ENCODE measurements around the gene SIGLEC14.
"Not testable (repeated sequence)": the region's sequence is repeated elsewhere in the genome, so short reads cannot be mapped to it uniquely, and the experiment has no call there.

The SIGLEC14 gene, protein sequence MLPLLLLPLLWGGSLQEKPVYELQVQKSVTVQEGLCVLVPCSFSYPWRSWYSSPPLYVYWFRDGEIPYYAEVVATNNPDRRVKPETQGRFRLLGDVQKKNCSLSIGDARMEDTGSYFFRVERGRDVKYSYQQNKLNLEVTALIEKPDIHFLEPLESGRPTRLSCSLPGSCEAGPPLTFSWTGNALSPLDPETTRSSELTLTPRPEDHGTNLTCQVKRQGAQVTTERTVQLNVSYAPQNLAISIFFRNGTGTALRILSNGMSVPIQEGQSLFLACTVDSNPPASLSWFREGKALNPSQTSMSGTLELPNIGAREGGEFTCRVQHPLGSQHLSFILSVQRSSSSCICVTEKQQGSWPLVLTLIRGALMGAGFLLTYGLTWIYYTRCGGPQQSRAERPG

DNA sequence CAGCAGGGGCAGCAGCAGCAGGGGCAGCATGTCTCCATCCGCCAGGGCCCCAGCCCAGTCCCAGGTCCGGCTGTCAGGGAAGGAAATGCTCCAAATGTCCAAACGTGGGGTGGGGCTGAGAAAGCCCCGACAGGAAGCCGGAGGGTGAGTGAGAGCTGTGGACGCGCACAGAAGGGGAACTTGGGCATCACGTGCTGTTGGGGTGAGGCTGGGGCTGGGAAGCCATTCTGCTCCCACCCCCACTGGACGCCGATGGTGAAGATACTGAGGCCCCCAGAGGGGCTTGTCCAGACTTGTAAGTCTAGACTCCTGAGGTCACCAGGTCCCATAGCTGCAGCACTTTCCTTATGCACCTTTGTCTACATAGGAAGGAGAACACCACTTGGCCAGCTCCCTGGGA, at the start of gene SIGLEC14:
Gene SIGLEC14, minus strand, starts transcription at position 96 of the 400 bp plus-strand sequence. Its CDS starts 66 bp downstream, at position 30.
- not testable (repeated sequence) for DNase-seq

DNA sequence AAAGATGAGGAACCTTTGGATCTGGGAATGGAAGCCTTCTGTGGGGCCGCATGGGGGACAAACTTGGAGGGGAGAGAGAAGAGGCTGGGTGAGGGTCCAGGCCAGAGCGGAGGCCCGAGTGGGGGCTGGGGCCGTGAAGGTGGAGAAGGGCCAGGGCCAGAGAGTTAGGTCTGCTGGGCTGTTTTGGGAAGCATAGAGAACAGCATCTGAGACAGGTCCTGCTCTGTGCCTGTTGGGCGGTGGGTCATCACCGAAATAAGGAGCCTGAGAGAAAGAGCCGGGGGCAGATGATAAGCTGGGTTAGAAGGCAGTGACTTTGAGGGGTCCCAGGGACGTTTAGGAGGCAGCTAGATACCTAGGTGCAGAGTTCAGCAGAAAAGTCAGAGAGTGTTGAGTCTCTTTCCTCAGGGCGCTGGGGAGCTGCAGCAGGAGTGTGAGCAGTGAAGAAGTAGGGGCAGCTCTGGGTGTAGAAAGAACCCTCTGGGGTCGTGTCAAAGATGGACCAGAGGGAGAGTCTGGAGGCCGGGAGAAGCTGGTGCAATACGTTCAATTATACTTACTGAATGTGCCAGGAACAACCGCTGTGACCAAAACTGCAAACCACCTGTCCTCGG, 49.2 kb upstream of the SIGLEC14 start:
- no peak for DNase-seq

DNA sequence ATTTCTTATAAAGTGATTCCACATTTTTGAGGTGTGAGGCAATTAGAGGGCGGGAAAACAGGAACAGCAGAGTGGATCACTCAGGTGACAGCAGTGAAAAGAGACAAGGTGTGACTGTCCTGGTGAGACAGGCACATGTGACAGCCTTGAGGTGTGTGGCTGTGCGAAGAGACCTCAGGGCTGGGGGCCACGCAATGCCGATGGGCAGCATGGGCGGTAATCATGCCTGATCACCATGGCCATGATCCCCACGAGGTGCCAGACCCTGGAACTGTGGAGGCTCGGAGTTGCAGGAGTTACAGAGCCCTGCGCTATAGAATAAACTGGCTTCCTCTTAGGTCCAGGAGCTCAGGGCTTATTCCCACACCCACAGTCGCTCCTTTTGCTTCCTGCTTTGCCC, 48.5 kb upstream of the SIGLEC14 start:
- DNase-seq: no peak

DNA sequence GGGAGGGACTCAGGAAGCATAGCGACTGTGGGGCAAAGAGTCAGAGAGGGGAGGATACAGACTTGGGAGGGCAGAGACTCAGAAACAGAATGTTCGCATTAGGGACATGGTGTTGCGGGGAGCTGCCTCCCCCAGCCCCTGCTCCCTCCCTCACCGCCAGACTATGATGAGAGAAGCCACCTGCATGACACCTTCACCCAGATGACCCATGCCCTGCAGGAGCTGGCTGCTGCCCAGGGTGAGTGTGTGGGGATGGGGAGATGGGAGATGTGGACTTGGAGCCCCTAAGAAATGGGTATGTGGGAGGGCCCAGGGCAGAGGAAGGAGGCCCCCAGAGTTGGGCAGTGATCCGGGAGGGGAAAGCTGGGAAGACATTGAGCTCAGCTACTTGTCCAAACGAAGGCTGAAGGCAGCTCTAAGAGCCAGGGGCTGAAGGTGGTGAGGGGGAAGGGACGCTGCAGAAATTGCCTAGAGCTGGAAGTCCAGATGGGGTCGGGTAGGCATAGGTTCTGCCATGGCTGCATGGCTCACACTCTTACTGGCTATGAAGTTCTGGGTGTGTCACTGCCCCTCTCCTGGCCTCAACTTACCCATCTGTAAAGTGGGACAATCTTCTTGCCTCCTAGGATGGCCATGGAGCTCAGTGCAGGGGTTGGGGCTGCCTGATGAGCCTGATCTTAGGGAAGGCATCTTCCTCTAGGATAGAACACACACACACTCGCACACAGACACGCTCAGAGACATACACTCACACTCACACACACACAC, 47.9 kb upstream of the SIGLEC14 start:
- no peak for DNase-seq

DNA sequence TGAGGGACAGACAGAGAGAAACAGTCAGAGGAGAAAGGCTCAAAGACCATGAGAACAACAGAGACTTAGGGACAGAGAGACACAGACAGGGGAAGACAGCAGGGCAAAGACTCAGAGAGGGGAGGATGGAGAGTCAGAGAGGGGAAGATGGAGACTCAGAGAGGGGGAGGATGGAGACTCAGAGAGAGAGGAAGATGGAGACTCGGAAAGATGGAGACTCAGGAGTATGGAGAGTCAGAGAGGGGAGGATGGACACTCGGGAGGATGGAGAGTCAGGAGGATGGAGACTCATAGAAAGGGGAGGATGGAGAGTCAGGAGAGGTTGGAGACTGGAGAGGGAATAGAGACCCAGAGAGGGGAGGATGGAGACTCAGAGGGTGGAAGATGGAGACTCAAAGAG, 47.2 kb upstream of the SIGLEC14 start:
- DNase-seq: no peak

DNA sequence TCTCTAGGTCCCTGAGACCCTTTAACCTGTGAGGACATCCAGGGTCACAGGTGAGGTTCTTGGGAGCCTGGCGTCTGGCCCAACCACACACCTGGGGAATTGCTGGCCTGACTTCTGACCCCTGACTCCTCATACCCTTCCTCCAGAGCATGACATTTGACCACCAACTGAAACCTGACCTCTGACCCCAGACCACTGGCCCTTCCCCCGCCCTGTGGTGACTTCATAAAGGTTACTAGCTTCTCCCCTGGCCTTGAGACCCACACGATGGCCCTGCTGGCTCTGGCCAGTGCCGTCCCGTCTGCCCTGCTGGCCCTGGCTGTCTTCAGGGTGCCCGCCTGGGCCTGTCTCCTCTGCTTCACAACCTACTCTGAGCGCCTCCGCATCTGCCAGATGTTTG, 46.6 kb upstream of the SIGLEC14 start, which contains the start of gene SPACA6:
Gene SPACA6, plus strand, starts transcription at position 71 of the 400 bp plus-strand sequence. Its CDS starts 197 bp downstream, at position 268.
- DNase-seq: no peak

DNA sequence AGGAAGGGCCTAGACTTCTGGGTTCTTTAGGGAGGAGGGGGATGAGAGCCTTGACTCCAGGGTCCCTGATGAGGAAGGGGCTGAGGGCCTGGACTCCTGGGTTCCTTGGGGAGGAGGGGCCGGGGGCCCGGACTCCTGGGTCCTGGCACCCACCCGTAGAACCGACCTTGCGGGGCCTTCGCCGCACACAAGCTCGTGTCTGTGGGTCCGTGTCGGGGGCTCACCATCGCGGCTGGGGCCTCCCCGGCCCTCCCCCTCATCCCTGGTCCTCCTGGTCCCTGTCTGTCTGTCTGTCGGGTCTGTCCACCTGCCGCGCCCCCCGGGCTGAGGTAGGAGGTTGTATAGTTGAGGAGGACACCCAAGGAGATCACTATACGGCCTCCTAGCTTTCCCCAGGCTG, 45.8 kb upstream of the SIGLEC14 start:
- no peak for DNase-seq

DNA sequence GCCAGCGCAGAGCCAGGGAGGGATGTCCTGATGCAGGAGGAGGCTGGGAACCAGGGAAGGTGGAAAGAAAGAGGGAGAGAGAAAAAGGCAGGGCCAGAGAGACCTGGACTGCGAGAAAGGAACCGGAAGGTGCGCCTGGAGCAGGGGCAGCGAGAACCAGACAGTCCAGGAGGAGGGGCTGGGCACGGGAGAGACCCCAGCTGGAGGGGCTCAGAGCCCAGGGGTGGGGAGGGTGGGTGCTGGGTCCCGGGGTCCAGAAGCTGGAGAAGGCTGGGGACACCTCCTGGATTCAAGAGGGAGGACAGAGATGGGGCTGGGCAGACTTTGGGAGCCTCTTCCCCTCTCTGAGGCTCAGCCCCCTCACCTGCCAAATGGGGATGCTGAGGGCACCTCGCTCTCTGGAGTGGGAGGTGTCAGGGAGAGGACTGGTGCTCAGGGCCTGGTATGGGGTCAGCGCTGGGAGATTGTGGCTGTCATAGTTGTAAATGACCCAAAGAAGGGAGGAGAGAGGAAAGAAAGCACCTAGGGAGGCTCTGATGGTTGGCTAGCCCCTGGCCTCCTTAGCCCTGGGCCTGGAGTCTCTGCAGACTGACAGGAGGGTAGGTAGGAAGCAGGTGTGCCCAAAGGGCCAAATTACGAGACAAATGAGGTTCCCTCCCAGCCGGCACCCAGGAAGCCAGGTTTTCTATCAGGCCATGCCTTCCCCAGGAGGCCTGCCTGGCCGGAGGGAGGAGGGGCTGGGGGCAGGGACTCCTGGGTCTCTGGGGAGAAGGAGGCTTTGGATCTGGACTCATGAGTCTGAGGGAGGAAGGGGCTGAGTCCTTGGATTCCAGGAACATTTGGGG, 45.2 kb upstream of the SIGLEC14 start:
- no peak for DNase-seq

DNA sequence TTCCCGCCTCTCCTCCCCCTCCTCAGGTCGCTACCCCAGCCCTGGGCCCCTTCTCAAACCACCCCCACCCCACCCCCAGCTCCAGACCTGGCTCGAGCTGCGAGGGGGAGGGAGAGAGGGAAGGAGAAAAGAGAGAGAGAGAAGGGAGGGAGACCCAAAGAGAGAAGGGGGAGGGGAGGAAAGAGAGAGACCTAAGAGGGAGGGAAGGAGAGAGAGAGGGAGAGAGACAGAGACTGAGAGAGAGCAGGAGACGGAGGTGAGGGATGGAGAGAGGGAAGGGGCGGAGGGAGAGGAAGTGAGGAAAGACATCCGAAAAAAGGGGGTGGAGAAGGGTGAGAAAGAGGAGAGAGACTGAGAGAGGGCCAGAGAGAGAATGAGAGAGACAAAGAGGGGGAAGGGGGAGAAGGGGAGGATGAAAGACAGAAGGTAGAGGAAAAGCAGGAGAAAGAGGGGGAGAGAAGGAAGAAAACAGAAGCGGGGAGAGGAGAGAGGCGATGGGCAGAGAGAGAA, 44.5 kb upstream of the SIGLEC14 start:
- no peak for DNase-seq

DNA sequence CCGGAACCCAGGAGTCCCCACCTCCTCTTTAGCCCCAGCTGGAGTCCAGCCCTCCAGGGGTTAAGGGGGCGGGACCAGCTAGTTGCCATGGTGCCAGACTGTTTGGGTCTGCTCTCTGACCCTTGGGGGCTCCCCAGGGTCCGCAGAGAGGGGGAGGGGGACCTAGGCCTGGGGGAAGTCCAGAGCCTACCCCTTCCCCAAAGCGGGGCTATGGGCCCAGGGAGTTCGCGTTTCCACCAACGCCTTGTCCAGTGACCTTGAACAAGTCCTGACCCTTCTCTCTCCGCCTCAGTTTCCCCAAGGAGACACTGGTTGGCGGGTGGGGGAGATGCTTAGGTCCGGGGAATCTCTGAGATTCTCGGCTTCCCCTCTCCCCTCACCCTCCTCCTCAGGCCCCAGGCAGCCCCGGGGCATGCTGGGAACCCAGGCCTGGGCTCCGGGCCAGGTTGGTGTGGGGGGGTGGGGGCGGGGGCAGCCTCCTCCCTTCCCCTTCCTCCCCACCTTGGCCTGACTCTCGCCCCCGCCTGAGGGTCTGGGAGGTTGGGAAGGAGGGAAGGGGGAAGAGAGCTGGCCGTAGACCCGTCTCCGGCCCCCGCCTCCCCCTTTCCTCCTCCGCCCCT, 43.9 kb upstream of the SIGLEC14 start:
- DNase-seq: peak; percentile 75

DNA sequence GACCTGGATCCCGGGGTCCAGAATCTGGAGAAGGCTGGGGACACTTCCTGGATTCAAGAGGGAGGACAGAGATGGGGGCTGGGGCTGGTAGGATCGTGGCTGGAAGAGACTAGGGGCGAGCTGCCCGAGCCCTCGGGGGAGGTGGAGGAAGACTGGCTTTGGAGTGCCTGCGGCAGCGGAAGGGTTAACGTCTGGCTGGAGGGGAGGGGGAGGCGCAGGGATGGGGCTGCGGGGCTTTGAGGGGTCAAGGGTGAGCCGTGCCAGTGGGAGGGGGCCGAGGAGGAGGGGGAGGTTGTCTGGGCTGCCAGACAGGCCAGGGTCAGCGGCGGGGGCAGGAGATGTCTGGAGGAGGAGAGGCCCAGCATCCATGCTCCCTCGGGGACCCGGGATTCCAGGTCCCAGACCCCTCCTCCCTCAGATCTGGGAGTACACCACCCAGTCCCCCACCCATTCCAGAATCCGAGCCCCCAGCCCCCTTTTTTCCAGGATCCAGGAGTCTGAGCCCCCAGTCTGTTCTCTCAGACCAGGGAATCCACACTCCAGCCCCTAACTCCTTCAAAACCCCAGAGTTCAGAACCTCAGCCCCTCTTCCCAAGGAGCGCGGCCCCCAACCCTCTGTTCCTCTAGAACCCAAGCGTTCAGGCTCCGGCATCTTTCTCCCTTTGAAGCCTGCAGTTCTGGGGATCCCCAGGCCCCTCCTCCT, 43.3 kb upstream of the SIGLEC14 start:
- no peak for DNase-seq

DNA sequence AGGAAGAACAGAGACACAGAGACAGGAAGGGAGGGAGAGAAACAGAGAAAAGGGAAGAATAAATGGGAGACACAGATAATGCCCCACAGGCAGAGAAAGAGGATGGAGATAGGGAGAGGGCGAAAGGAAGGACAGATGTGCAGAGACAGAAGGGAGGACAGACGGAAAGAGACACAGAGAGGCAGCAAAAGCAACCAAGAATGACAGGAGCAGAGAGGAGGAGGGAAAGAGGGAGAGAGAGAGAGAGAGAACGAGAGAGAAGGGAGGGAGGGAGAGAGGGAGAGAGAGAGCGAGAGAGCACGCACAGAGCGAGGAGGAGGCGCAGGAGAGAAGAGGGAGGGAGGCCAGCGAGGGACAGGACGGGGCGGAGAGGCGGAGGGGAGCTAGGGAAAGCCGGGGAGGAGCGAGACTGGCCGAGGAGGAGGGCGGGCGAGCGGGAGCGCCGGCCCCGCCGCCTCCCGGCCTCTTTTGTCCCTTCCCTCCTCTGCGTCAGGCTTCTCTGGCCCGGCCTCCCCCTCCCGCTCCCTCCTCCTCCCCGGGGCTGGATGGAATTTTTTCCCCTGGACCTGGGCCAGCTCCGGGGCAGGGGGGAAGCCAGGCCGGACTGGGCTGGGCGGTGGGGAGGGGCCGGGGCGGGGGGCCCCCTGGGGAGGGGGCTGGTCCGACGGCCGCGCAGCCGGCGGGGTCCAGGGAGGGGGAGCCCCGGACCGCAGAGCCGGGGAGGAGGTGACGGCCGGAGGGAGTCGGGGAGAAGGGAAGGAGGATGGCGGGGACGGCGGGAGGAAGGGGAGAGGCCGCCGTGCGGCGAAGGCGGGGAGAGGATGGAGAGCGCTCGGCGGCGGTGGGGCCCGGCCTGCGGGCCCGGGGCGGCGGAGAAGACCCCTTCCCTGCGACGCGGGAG, 42.3 kb upstream of the SIGLEC14 start:
- peak; percentile 32 for DNase-seq

DNA sequence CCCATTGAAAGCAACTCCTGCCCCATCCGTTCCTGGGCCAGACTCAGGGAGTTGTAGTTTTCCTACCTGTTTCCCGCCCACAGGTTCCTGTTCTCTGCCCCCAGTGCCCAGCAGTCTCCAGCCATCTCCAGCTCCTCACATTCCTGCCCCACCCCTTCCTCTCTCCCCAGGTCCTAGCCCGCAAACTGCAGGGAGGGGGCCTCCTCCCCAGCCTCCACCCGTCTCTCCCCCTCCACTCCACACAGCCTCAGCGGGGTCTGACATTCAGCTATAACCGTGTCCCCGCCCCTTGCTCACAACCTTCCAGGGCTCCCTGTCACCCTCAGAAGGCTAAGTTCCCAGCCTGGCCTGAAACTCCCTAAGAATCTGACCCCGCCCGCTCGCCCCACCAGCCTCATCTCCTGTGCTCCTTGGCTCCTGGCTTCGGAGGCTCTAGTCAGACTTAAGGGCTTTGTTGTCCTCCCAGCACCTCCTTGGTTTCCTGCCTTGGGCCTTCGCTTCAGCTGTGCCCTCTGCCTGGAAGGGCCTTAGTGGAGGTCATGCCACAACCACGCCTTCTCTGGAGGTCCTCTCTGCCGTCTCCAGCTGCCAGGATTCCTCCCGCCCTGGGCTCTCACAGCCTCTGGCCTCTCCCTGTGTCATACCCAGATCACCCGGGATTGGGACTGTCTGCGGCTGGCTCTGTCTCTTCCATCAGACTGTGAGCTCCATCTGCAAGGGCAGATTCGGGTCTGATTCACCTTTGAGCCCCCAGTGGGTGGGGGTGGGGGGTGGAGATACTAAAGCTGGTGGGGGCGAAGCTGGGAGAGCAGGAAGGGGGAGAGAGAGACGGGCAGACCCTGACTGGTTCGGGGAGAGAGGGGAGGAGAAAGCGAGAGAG, 41.4 kb upstream of the SIGLEC14 start:
- DNase-seq: no peak

DNA sequence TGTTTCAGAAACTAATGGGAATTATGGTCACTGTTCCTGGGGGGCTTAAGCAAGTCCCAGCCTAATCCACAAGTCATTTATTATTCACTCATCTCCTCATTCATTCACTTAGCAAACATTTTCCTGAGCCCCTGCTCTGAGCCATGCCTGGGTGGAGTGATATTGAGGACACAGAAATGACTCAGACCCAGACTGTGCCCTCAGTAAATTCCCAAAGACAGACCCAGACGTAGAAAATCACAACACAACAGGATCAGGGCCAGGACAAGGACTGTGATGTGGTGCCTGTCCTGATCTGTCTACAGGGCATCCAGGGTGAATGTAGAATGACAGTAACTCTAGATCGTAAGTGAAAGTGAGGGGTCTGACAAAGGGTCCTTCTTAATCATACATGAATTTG, 39.5 kb upstream of the SIGLEC14 start:
- no peak for DNase-seq

DNA sequence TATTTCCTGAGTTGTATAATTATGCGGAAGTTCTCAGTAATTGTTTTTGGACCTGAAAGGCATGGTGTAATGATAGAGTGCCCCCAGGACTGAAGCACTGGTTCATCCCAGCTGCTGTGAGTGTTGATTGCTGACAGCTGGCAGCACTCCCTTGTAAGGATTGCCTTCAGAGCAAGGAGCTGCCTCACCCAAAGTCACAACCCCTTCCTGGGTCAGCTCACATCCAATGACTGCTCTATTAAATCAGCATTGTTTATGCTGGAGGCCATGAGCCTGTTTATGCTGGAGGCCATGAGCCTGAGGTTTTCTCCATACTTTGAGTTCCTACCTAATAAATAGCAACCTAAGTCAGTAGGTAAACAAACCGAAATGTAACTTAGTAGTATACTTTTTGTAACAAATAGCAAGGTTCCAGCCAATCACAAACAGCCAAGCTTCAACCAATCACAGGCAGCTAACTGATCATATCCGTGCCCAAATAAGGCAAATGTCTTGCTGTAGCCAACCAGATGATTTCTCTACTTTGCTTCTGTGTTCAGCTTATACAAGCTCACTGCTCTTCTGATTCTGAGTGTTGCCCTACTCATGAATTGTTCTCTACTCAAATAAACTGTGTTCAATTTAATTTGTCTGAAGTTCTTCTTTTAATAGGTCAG, 34.8 kb upstream of the SIGLEC14 start:
- no peak for DNase-seq

DNA sequence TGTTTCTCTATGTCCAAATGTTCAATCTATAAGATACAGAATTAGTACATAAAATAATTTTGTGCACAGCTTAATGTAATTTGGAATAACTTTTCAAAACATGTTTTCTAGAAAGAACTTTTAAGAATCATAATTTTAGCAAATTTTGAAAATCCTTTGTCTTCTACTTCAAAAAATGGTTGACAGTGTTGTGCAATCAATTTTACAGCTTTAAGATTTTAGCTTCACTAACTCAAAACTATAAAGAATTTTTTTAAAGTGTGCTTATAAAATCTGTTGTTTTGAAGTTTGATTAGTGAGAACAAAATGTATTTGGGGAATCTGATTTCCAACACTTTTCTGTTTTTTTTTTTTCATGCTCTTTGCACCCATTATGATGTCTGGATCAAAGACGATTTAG, 33.8 kb upstream of the SIGLEC14 start:
- DNase-seq: no peak

DNA sequence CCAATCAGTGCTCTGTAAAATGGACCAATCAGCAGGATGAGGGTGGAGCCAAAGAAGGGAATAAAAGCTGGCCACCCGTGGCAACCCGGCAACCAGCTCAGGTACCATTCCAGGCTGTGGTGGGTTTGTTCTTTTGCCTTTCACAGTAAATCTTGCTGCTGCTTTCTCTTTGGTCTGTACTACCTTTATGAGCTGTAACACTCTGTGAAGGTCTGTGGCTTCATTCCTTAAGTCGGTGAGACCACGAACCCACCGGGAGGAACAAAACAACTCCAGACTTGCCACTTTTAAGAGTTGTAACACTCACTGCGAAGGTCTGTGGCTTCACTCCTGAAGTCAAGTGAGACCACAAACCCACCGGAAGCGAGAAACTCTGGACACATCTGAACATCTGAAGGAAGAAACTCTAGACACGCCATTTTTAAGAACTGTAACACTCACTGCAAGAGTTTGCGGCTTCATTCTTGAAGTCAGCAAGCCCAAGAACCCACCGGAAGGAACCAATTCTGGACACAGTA, 30.0 kb upstream of the SIGLEC14 start:
- DNase-seq: peak; percentile 57

DNA sequence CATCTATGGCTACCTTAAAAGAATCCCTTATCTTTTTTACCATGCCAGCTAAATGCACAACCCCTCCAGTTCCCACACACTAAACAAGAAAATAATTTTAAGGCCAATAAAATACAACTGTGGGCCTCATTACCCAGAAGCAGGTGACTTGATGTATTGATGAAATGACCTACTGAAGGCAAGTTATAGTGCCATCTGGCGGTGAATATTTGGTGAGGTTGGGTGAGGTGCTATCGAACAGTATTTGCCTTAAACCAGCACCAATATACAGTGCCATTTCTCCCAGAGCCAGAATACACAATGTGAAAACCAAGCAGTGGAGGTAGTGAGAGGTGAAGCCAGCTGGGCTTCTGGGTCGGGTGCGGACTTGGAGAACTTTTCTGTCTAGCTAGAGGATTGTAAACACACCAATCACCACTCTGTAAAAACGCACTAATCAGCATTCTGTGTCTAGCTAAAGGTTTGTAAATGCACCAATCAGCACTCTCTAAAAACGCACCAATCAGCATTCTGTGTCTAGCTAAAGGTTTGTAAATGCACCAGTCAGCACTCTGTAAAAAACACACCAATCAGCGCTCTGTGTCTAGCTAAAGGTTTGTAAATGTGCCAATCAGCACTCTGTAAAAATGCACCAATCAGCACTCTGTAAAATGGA, 29.4 kb upstream of the SIGLEC14 start:
- DNase-seq: not testable (repeated sequence)
